Suprapubic skin (tissue), 4 donors: ENCODE data around the gene NCK2. TPM values are rescaled to one million over a fixed set of nuclear protein-coding genes. Genes with fewer than 3 reads are reported as not detected.

ENCODE experiments used
- DNase-seq, 2 donors: peaks; one replicate each; pipeline ENCODE4 v3.0.0-alpha.2; 2019; ENCODE audit warnings: low spot score in 2 of 2
- H3K27ac ChIP-seq: fragments of 200-600 bp; sonication (generic); one replicate; pipeline ENCODE4 v1.5.1; 2019
- H3K27me3 ChIP-seq: fragments of 200-600 bp; sonication (generic); one replicate; pipeline ENCODE4 v1.5.1; 2019
- H3K36me3 ChIP-seq: fragments of 200-600 bp; sonication (generic); one replicate; pipeline ENCODE4 v1.5.1; 2019
- H3K4me1 ChIP-seq: fragments of 200-600 bp; sonication (generic); one replicate; pipeline ENCODE4 v1.5.1; 2019
- H3K4me3 ChIP-seq: fragments of 200-600 bp; sonication (generic); one replicate; pipeline ENCODE4 v1.5.1; 2019; ENCODE audit warnings: mild to moderate bottlenecking
- H3K9me3 ChIP-seq: fragments of 200-600 bp; sonication (generic); one replicate; pipeline ENCODE4 v1.5.1; 2019
- CTCF ChIP-seq, 2 donors: fragments of 200-600 bp in 1 of 2; fragments of 450-650 bp in 1 of 2; sonication (generic) in 1 of 2; IDR thresholded peaks; one replicate each; pipeline ENCODE4 v1.5.1; 2016 to 2019; ENCODE audit warnings: antibody characterized with exemption in 2 of 2, mild to moderate bottlenecking in 1 of 2, moderate library complexity in 1 of 2
- EP300 ChIP-seq: sonication (generic); formaldehyde crosslinking; IDR thresholded peaks from one replicate; pipeline ENCODE4 v1.6.1; 2017; ENCODE audit warnings: antibody characterized with exemption
- POLR2A ChIP-seq, 2 donors: fragments of 450-650 bp; IDR thresholded peaks; one replicate each; pipeline ENCODE4 v1.6.1; 2017; ENCODE audit warnings: antibody characterized with exemption in 2 of 2, mild to moderate bottlenecking in 2 of 2, moderate library complexity in 2 of 2
- POLR2AphosphoS5 ChIP-seq, 3 donors: sonication (generic); formaldehyde crosslinking; IDR thresholded peaks; one replicate each; pipeline ENCODE4 v1.6.1; 2017; ENCODE audit warnings: antibody characterized with exemption in 3 of 3
- WGBS: methylation state at CpG from one replicate; pipeline ENCODE4 v1.1.5; 2018; 5-methylcytosine and 5-hydroxymethylcytosine counted together
- total RNA-seq, 4 donors: library from RNA; depleted of rRNA; stranded (reverse); fragments of >200 nt; gene quantifications; one replicate each; pipeline ENCODE4 v1.1.0, GENCODE V29; 2016

Gene NCK2
- total RNA-seq, 4 donors from 2014 or later, result 40.1 to 59.4 (median 49.2) TPM

- 82% methylated on average over 6 of the region's 6 CpGs for WGBS
- no peak overlapping the region for H3K27ac ChIP-seq
- TF ChIP-seq EP300 (no peak), POLR2AphosphoS5 (IDR thresholded peaks at IDR 0.05) (no peak), CTCF (IDR thresholded peaks at IDR 0.05) (no peak), POLR2A (IDR thresholded peaks at IDR 0.05) (no peak)
Measured at GRCh38 chr2:105864262-105864661, 119.5 kb downstream of the NCK2 start.

DNA sequence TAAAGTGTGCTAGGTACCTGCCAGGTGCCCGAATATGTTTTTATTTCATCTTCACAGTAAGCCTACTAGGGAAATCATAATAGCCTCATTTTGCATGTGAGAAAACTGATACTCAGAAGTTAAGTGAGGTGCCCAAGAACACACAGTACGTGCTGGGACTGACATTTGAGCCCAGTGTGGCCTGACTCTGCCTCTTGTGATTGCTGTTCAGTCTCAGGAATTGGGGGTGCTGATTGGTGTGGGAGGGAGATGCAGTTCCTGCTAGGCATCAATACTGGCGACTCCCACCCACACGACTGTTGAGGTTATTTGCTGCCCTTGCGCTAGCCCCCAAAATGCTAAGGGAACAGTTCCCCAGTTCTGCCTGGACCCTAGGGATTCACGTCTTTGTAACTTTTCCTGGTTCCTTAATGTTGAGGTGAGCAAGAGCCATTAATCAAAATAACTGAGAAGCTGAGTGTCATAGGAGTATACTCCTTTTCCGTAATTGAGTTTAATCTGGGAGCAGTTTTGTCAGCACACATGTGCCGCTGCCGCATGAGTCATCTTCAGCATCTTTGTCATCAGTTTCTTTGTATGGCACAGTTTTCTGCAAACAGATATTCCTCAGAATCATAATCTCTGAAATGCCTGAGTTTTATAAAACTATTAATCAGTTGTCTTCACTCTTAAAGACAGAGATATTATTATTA is 120.7 kb downstream of the NCK2 start:
- Histone ChIP-seq H3K9me3 (no peaks in the 10 kb centered on the region), H3K27ac (no peak overlapping the region), H3K4me1 (peaks cover 37% of the 10 kb centered on the region), H3K4me3 (no peak overlapping the region), H3K36me3 (no peaks in the 10 kb centered on the region), H3K27me3 (no peaks in the 10 kb centered on the region)
- TF ChIP-seq EP300, result no peak
- TF ChIP-seq POLR2AphosphoS5 (IDR thresholded peaks at IDR 0.05), result no peak
- TF ChIP-seq CTCF (IDR thresholded peaks at IDR 0.05), result no peak
- no peak for TF ChIP-seq POLR2A (IDR thresholded peaks at IDR 0.05)
- DNase-seq, result no peak
- WGBS, result 81% methylated on average over 9 of the region's 9 CpGs

More at GRCh38 chr2:105864262-105864661, 119.5 kb downstream of the NCK2 start:
- Histone ChIP-seq H3K4me1 (peaks cover 38% of the 10 kb centered on the region), H3K27me3 (no peaks in the 10 kb centered on the region), H3K36me3 (no peaks in the 10 kb centered on the region), H3K4me3 (no peak overlapping the region), H3K9me3 (no peaks in the 10 kb centered on the region)
- DNase-seq, result no peak

DNA sequence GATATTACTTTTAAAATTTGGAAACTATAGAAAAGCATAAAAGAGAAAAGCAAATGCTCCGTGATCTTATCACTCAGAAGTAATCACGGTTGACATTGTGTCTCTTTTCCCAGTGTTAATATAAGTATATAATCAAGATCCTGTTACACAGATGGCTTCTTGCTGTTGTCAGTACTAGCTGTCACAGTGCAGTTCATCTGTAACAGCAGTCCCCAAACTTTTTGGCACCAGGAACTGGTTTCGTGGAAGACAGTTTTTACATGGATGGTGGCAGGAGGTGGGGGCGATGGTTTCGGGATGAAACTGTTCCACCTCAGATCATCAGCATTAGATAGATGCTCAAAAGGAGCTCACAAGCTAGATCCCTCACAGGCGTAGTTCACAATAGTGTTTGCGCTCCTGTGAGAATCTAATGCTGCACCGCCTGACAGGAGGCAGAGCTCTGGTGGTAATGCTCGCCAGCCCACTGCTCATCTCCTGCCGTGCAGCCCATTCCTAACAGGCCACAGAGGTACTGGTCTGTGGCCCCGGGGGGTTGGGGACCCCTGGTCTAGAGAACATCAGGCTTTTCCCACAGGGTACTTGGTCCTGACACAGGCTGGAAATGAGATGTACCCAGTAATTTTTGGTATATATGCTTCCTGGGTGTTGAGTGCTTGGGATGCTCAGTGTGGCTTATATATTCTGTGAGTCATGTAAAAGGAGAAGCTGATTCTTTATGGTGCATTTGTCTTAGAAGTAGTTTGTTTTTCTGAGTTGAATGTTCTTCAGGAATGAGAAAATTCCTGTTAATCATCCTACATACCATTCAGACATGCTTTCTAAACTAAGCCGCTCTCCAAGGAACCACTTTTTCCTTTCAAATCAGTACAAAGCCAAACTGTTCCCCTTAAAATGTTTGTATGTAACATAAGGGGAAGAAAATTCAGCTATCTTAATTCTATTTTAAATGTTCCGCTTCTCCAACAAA is 121.8 kb downstream of the NCK2 start:
- no peak overlapping the region for H3K4me3 ChIP-seq
- no peak overlapping the region for H3K27ac ChIP-seq
- no peak for TF ChIP-seq POLR2A (IDR thresholded peaks at IDR 0.05)
- no peak for TF ChIP-seq EP300
- TF ChIP-seq CTCF (IDR thresholded peaks at IDR 0.05), result no peak
- no peaks in the 10 kb centered on the region for H3K27me3 ChIP-seq
- WGBS, result 80% methylated on average over 13 of the region's 13 CpGs
- H3K36me3 ChIP-seq, result no peaks in the 10 kb centered on the region
- H3K9me3 ChIP-seq, result no peaks in the 10 kb centered on the region
- peaks cover 34% of the 10 kb centered on the region for H3K4me1 ChIP-seq
- DNase-seq, result no peak

DNA sequence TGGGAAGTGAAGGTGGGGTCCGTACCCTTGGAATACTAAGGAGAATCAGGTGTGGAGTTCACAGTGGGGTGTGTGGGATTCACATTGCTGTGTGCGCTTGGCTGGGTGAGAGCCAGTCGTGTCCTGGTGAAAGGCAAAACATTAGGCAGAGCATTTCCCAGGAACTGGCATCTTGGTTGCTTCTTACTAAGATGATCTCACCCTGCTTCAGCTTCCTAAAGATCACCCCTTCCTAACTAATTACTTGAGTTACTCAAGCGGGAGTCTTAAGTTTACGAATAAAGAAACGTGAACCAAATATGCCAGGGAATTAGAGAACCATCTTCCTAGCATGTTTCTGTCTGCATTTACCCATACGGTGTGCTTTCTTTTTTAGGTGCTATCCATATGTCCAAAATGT is 122.9 kb downstream of the NCK2 start:
- H3K27ac ChIP-seq, result no peak overlapping the region
- DNase-seq, result no peak
- no peaks in the 10 kb centered on the region for H3K36me3 ChIP-seq
- H3K27me3 ChIP-seq, result no peaks in the 10 kb centered on the region
- TF ChIP-seq POLR2A (IDR thresholded peaks at IDR 0.05), result no peak
- TF ChIP-seq EP300, result no peak
- no peak for TF ChIP-seq CTCF (IDR thresholded peaks at IDR 0.05)
- TF ChIP-seq POLR2AphosphoS5 (IDR thresholded peaks at IDR 0.05), result no peak
- peaks cover 34% of the 10 kb centered on the region for H3K4me1 ChIP-seq
- H3K4me3 ChIP-seq, result no peak overlapping the region
- 69% methylated on average over 7 of the region's 7 CpGs for WGBS
- H3K9me3 ChIP-seq, result no peaks in the 10 kb centered on the region

- no peaks in the 10 kb centered on the region for H3K27me3 ChIP-seq
- no peak overlapping the region for H3K27ac ChIP-seq
- no peaks in the 10 kb centered on the region for H3K9me3 ChIP-seq
- peaks cover 34% of the 10 kb centered on the region for H3K4me1 ChIP-seq
- DNase-seq, result no peak
- TF ChIP-seq POLR2AphosphoS5 (IDR thresholded peaks at IDR 0.05) (no peak), POLR2A (IDR thresholded peaks at IDR 0.05) (no peak), EP300 (no peak), CTCF (IDR thresholded peaks at IDR 0.05) (no peak)
- no peaks in the 10 kb centered on the region for H3K36me3 ChIP-seq
- 23% methylated on average over 6 of the region's 6 CpGs for WGBS
- no peak overlapping the region for H3K4me3 ChIP-seq
Measured at GRCh38 chr2:105868060-105868459, 123.3 kb downstream of the NCK2 start.
